Skin of body (tissue), 2 donors: ENCODE results near the gene HLA-DOA. TPM values are rescaled to one million over a fixed set of nuclear protein-coding genes. Genes with fewer than 3 reads are reported as not detected.
A peak's percentile ranks its signal among the peaks of the same experiment; 100 is the strongest.

Source experiments
- DNase-seq: peaks from one replicate; lab custom pipeline; 2025; lab: John Stamatoyannopoulos, UW
- total RNA-seq: library from RNA; depleted of rRNA; stranded (reverse); fragments of >200 nt; gene quantifications from one replicate; pipeline ENCODE4 v1.2.3, GENCODE V29; 2014

The HLA-DOA gene
- total RNA-seq, 1 donor from 2014 or later, result 2.3 TPM

DNA sequence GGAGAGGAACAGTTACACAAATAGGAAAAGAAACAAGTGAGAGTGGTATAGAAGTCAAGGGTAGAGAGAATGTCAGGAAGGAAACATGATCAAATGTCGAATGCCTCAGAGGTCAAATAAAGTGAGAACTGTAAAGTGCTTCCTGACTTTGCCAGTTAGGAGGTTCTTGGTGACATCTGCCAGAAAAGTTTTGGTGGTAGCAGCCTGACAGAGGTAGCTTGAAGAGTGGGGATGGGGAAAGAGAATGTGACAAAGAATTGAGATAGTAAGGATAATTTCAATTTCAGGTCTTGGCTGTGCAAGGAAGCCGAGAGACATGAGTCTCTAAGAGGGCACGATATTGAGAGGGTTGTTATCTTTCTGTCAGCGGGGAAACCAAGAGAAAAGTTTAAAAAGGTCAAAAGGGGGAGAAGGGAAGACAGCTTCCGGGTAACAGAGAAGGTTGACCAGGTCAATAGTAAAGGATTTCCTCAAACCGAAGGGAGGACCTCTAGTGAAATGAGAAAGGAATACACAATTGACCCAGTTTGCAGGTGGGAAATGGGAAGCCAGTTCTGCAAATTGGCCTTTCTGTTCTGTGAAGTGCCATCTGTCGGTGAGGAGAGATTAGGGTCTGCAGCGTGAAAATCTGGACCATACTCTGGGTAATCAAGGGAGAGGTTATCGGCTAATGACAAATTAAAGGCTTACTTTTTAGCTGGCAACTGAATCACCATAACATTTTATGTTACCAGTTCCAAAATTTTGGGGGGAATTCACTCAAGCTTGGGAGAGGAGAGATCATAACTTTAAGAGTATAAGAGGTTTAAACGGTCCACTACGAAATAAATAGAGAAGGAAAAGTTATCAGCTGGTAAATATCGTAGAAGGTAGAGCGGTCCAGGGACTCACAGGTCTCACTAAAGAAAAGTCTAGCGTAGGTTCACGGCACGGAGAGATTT, 42.0 kb downstream of the HLA-DOA start:
- DNase-seq, result peak; percentile 37

DNA sequence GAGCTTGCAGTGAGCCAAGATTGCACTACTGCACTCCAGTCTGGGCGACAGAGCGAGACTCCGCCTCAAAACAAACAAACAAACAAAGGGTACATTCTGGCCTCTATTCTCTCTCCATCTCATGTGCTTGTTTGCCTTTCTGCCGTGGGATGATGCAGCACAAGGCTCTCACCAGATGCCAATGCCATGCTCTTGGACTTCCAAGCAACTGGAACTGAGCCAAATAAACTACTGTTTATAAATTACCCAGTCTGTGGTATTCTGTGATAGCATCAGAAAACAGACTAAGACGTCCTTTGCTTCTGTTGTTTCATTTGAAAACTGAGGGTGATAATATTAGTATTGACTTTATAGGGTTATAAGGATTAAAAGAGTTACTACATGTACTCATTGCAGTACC, 44.6 kb downstream of the HLA-DOA start:
- DNase-seq, result no peak

DNA sequence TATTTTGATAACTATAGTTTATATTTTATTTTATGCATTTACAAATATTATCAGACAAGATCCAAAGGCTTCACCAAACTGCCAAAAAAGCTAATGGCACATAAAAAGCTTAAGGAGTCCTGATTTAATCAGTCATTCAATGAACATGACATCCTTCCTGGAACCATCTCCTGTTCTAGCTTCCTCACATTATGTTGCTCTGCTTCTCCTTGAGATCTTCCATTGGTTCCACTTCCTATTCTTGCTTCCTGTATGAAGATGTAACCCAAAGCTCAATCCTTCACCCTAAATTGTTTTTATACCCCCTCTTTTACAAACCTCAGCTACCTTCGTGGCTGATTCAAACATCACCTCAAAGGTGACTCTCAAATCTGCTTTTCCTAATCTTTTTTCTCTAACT, 45.5 kb downstream of the HLA-DOA start:
- DNase-seq, result no peak

DNA sequence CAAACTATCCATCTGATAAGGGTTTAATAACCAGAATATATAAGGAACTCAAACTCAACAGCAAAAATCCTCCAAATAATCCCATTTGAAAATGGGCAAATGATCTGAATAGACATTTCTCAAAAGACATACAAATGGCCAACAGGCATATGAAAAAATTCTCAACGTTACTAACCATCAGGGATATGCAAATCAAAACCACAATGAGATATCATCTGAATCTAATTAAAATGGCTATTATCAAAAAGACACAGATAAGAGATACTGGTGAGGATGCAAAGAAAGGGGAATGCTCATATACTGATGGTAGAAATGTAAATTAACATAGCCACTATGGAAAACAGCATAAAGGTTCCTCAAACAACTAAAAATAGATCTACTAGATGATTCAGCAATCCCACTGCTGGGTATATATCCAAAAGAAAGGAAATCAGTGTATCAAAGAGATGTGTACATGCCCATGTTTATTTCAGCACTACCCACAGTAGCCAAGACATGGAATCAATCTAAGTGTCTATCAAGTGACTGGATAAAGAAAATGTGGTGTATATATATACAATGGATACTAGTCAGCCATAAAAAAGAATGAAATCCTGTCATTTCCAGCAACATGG, 47.1 kb downstream of the HLA-DOA start:
- DNase-seq, result no peak

DNA sequence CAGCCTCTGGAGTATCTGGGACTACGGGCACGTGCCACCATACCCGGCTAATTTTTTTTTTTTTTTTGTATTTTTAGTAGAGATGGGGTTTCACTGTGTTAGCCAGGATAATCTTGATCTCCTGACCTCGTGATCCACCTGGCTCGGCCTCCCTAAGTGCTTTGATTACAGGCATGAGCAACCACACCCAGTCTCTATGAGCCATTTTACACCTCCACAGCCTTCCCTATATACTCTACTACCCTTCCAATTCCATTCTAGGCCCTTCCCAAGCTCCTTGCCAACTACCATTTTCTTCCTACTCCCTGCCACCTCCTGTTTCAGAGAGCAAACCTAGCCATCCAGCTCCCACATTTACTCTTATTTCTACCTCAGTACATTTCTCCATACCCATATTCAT, 48.8 kb downstream of the HLA-DOA start:
- DNase-seq, result no peak

DNA sequence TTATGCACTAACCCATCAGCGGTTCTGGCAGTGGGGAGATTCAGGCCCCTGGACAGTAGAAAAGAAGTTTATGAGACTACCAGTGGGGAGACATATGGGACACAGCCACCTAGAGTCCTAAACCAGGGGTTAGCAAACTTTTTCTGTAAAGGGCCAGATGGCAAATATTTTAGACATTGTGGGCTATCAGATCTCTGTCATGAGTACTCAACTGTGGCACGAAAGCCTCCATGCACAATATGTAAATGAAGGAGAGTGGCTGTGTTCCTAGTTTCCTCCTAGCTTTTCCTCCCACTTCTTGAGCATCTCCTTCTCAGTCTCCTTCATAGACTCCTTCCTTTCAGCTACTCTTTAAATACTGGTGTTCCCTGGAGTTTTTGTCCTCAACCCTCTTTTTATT, 53.2 kb downstream of the HLA-DOA start:
- no peak for DNase-seq

DNA sequence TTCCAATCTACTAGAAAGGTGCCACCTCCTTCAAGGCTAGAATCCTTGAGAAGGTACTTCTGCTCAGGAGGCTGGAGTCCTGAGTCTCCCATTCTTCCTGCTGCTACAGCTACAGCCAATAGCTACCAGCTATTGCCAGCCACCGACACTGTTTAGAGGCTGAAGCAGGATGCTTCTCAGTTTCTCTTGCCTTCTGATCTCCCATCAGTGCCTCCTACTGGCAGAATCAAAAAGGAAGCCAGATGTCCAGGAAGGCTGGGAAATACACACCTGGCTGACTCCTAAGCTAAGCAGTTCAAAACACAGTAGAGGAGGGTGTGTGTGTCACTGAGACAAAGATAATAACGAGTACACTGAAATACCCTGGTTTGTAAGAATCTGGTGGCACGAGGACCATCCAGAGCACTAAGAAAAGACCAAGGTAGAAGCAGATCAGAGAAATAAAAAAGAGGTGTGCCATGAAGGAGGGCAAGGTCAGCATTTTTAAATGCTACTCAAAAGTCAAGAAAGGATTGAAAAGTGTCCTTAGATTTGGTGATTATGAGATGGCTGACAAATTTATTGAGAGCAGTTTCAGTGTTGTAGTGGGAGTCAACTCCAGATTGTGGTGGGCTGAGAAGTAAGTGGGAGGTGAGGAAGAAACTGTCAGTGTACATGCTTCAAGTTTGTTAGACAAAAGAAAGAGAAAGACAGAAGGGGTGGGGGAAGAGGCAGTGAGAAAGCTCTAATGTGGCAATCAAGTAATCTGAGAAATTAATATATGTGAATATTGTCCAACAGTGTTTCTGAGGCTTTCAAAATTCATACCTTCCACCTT, 54.2 kb downstream of the HLA-DOA start:
- DNase-seq, result no peak

DNA sequence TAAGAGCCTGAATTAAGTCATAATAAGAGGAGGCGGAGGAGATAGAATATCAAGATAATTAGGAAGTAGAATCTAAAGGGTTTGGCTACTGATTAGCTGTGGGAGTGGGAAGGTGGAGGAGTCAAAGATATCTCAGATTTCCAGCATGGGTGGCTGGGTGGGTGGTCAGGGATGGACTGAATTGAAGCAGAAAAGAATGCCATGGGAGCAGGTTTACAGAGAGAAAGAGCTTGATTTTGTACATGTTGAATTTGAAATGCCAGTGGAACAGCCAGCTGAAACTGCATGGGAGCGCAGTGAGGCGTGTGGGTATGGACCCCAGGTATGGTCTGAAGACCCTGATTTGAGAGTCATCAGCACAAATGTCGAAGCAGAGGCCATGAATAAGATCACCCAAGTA, 55.1 kb downstream of the HLA-DOA start:
- DNase-seq, result no peak

Other genes starting within 250 kb of the HLA-DOA start
- gene HLA-DQB2, start 246.1 kb downstream of the HLA-DOA start, total RNA-seq, result 6.4 TPM
- 0.69 TPM for gene HLA-DOB, start 192.6 kb downstream of the HLA-DOA start, total RNA-seq
- gene TAP2, start 170.9 kb downstream of the HLA-DOA start, total RNA-seq, result 11.0 TPM
- gene PSMB8, start 165.5 kb downstream of the HLA-DOA start, total RNA-seq, result 15.7 TPM
- 17.4 TPM for gene TAP1, start 155.9 kb downstream of the HLA-DOA start, total RNA-seq
- 7.3 TPM for gene PSMB9, start 155.4 kb downstream of the HLA-DOA start, total RNA-seq
- gene HLA-DMB, start 68.6 kb downstream of the HLA-DOA start, total RNA-seq, result 12.7 TPM
- 7.1 TPM for gene HLA-DMA, start 56.5 kb downstream of the HLA-DOA start, total RNA-seq
- gene BRD2, start 41.0 kb downstream of the HLA-DOA start, total RNA-seq, result 86.3 TPM
- 16.1 TPM for gene HLA-DPA1, start 64.1 kb upstream of the HLA-DOA start, total RNA-seq
- 19.6 TPM for gene HLA-DPB1, start 66.4 kb upstream of the HLA-DOA start, total RNA-seq
- 1.4 TPM for gene COL11A2, start 182.9 kb upstream of the HLA-DOA start, total RNA-seq
- gene RXRB, start 191.1 kb upstream of the HLA-DOA start, total RNA-seq, result 17.9 TPM
- 61.7 TPM for gene SLC39A7, start 191.3 kb upstream of the HLA-DOA start, total RNA-seq
- 13.4 TPM for gene HSD17B8, start 195.1 kb upstream of the HLA-DOA start, total RNA-seq
- gene RING1, start 198.9 kb upstream of the HLA-DOA start, total RNA-seq, result 18.8 TPM